IMR-90 (cell line): ENCODE measurements around the gene WDR17. TPM values are rescaled to one million over a fixed set of nuclear protein-coding genes. Genes with fewer than 3 reads are reported as not detected.

Experiments
- ATAC-seq: fragments of 200-7000 bp; cut with Tn5 transposase; 2 replicates; pipeline ENCODE4 v1.9.1; 2020; ENCODE audit warnings: low read depth, mild to moderate bottlenecking, moderate library complexity
- BruUV-seq: library from RNA; stranded (reverse); fragments of 400-500 nt; replicated peaks from 2 replicates; lab custom pipeline; 2021; lab: Mats Ljungman, UMichigan
- CTCF ChIA-PET: fragments of 300-600 bp; formaldehyde crosslinking; extraction: SDS; loops from one replicate; lab custom pipeline; 2021; ENCODE audit warnings: antibody characterized with exemption; lab: Yijun Ruan, JAX
- POLR2A ChIA-PET: fragments of 300-600 bp; sonication (Branson Sonifier 250); formaldehyde crosslinking; loops from one replicate; lab custom pipeline; 2022; ENCODE audit warnings: antibody characterized with exemption; ENCODE audit not compliant: unreplicated experiment; lab: Charles Lee
- DNase-seq: peaks from one replicate; pipeline ENCODE4 v3.0.0; 2013
- H2AFZ ChIP-seq: replicated peaks from 2 replicates; pipeline ENCODE3; 2013; ENCODE audit warnings: low read length, mild to moderate bottlenecking; ENCODE audit not compliant: poor library complexity
- H2AK5ac ChIP-seq: 2 replicates; pipeline ENCODE4 v1.6.1; 2013; ENCODE audit warnings: low read depth, low read length, inconsistent platforms
- H2AK9ac ChIP-seq: replicated peaks from 2 replicates; pipeline ENCODE3; 2013; ENCODE audit warnings: mild to moderate bottlenecking, low read depth, low read length, moderate library complexity; ENCODE audit not compliant: poor library complexity
- H2BK120ac ChIP-seq: 2 replicates; pipeline ENCODE4 v1.6.1; 2013; ENCODE audit warnings: low read depth, low read length, inconsistent platforms
- H2BK15ac ChIP-seq: 3 replicates; pipeline ENCODE4 v1.6.1; 2013; ENCODE audit warnings: low read depth, low read length, inconsistent platforms
- H2BK20ac ChIP-seq: 2 replicates; pipeline ENCODE4 v1.6.1; 2013; ENCODE audit warnings: low read depth, mild to moderate bottlenecking, inconsistent platforms, low read length, moderate library complexity
- H2BK5ac ChIP-seq: 2 replicates; pipeline ENCODE4 v1.6.1; 2013; ENCODE audit warnings: mild to moderate bottlenecking, low read depth, low read length, inconsistent platforms; ENCODE audit not compliant: poor library complexity, severe bottlenecking
- H3K14ac ChIP-seq: replicated peaks from 2 replicates; pipeline ENCODE4 v1.6.1; 2013; ENCODE audit warnings: low read depth, low read length, inconsistent platforms
- H3K18ac ChIP-seq: 2 replicates; pipeline ENCODE4 v1.6.1; 2013; ENCODE audit warnings: low read depth, low read length, control low read depth
- H3K23ac ChIP-seq: 2 replicates; pipeline ENCODE4 v1.6.1; 2013; ENCODE audit warnings: low read depth, low read length, inconsistent platforms
- H3K27ac ChIP-seq: 2 replicates; pipeline ENCODE4 v1.5.1; 2013; ENCODE audit warnings: mild to moderate bottlenecking, control low read depth, low read length; ENCODE audit not compliant: insufficient read depth
- H3K27me3 ChIP-seq: 2 replicates; pipeline ENCODE4 v1.6.1; 2013; ENCODE audit warnings: low read length; ENCODE audit not compliant: control insufficient read depth, insufficient read depth
- H3K36me3 ChIP-seq: 2 replicates; pipeline ENCODE4 v1.6.1; 2013; ENCODE audit warnings: low read length, mixed read lengths; ENCODE audit not compliant: control insufficient read depth, insufficient read depth
- H3K4ac ChIP-seq: 2 replicates; pipeline ENCODE4 v1.6.1; 2013; ENCODE audit warnings: low read depth, low read length, inconsistent platforms
- H3K4me1 ChIP-seq: 2 replicates; pipeline ENCODE4 v1.6.1; 2013; ENCODE audit warnings: low read length, mixed read lengths; ENCODE audit not compliant: control insufficient read depth, insufficient read depth
- H3K4me2 ChIP-seq: 2 replicates; pipeline ENCODE4 v1.6.1; 2013; ENCODE audit warnings: low read depth, mild to moderate bottlenecking, control low read depth, low read length, moderate library complexity
- H3K4me3 ChIP-seq: 2 replicates; pipeline ENCODE4 v1.5.1; 2013; ENCODE audit warnings: low read depth, mild to moderate bottlenecking, control low read depth, low read length, moderate library complexity; ENCODE audit not compliant: insufficient read depth
- H3K56ac ChIP-seq: 2 replicates; pipeline ENCODE4 v1.6.1; 2013; ENCODE audit warnings: low read length, inconsistent platforms; ENCODE audit not compliant: insufficient read depth; ENCODE audit errors: extremely low read depth
- H3K79me1 ChIP-seq, 2 experiments: 2 replicates each; pipeline ENCODE4 v1.6.1; 2013; ENCODE audit warnings: low read length in 2 of 2, inconsistent platforms in 1 of 2, low read depth in 1 of 2
- H3K9ac ChIP-seq: 2 replicates; pipeline ENCODE4 v1.6.1; 2013; ENCODE audit warnings: low read depth, low read length, control low read depth
- H3K9me1 ChIP-seq: 2 replicates; pipeline ENCODE4 v1.6.1; 2013; ENCODE audit warnings: low read length, inconsistent platforms; ENCODE audit not compliant: insufficient read depth
- H3K9me3 ChIP-seq: 2 replicates; pipeline ENCODE4 v1.6.1; 2013; ENCODE audit warnings: low read length; ENCODE audit not compliant: control insufficient read depth, insufficient read depth
- H4K20me1 ChIP-seq: 2 replicates; pipeline ENCODE4 v1.6.1; 2013; ENCODE audit warnings: low read length, inconsistent platforms; ENCODE audit not compliant: insufficient read depth
- H4K5ac ChIP-seq: 2 replicates; pipeline ENCODE4 v1.6.1; 2013; ENCODE audit warnings: mild to moderate bottlenecking, low read depth, low read length, control low read depth
- H4K8ac ChIP-seq, 2 experiments: 2 replicates each; pipeline ENCODE4 v1.6.1; 2013; ENCODE audit warnings: low read depth in 2 of 2, low read length in 2 of 2, control low read depth in 1 of 2, inconsistent platforms in 1 of 2
- H4K91ac ChIP-seq: 2 replicates; pipeline ENCODE4 v1.6.1; 2013; ENCODE audit warnings: low read depth, low read length, inconsistent platforms; ENCODE audit not compliant: insufficient read depth
- BHLHE40 ChIP-seq: fragments of 150-350 bp; IDR thresholded peaks from 2 replicates; pipeline ENCODE4 v1.6.1; 2016; ENCODE audit warnings: mild to moderate bottlenecking, low read depth, low read length
- CEBPB ChIP-seq: IDR thresholded peaks from 2 replicates; pipeline ENCODE4 v1.6.1; 2012; ENCODE audit warnings: low read depth, low read length, improper control_type of control experiment
- CHD1 ChIP-seq: IDR thresholded peaks from 2 replicates; pipeline ENCODE4 v1.6.1; 2012; ENCODE audit warnings: low read depth, low read length, improper control_type of control experiment
- CTCF ChIP-seq: conservative IDR thresholded peaks from 2 replicates; pipeline ENCODE4 v1.5.1; 2012; ENCODE audit warnings: mild to moderate bottlenecking, low read depth, low read length, improper control_type of control experiment
- ELK1 ChIP-seq: fragments of 150-350 bp; IDR thresholded peaks from 2 replicates; pipeline ENCODE4 v1.6.1; 2016; ENCODE audit warnings: low read depth, mild to moderate bottlenecking, low read length, moderate library complexity, borderline replicate concordance
- FOS ChIP-seq: fragments of 150-350 bp; IDR thresholded peaks from 2 replicates; pipeline ENCODE4 v1.6.1; 2016; ENCODE audit warnings: low read depth, low read length
- MAFK ChIP-seq: IDR thresholded peaks from 2 replicates; pipeline ENCODE4 v1.6.1; 2012; ENCODE audit warnings: low read depth, low read length, improper control_type of control experiment
- MAZ ChIP-seq: IDR thresholded peaks from 2 replicates; pipeline ENCODE4 v1.6.1; 2012; ENCODE audit warnings: low read depth, mild to moderate bottlenecking, low read length, improper control_type of control experiment, moderate library complexity, borderline replicate concordance
- MXI1 ChIP-seq: IDR thresholded peaks from 2 replicates; pipeline ENCODE4 v1.6.1; 2012; ENCODE audit warnings: low read depth, mild to moderate bottlenecking, low read length, moderate library complexity, borderline replicate concordance
- NFE2L2 ChIP-seq: fragments of 150-350 bp; IDR thresholded peaks from 2 replicates; pipeline ENCODE4 v1.6.1; 2016; ENCODE audit warnings: low read depth, mild to moderate bottlenecking, low read length
- POLR2A ChIP-seq: IDR thresholded peaks from 2 replicates; pipeline ENCODE4 v1.6.1; 2012; ENCODE audit warnings: mild to moderate bottlenecking, low read depth, low read length
- RAD21 ChIP-seq: IDR thresholded peaks from 2 replicates; pipeline ENCODE4 v1.6.1; 2012; ENCODE audit warnings: low read length, improper control_type of control experiment
- RCOR1 ChIP-seq: IDR thresholded peaks from 2 replicates; pipeline ENCODE4 v1.6.1; 2012; ENCODE audit warnings: mild to moderate bottlenecking, low read length, improper control_type of control experiment; ENCODE audit not compliant: insufficient replicate concordance
- RFX5 ChIP-seq: IDR thresholded peaks from 2 replicates; pipeline ENCODE4 v1.8.0; 2012; ENCODE audit warnings: low read depth, mild to moderate bottlenecking, low read length, moderate library complexity
- SMC3 ChIP-seq: fragments of 150-350 bp; IDR thresholded peaks from 2 replicates; pipeline ENCODE4 v1.6.1; 2016; ENCODE audit warnings: low read depth, mild to moderate bottlenecking, antibody characterized with exemption, low read length, moderate library complexity
- USF2 ChIP-seq: fragments of 150-350 bp; IDR thresholded peaks from 2 replicates; pipeline ENCODE4 v1.6.1; 2017; ENCODE audit warnings: mild to moderate bottlenecking, antibody characterized with exemption, low read length, low read depth
- dilution Hi-C: fragments of 300-500 bp; cut with HindIII; formaldehyde crosslinking; loops from one replicate; pipeline ENCODE4 v1.14.3; 2018; ENCODE audit warnings: low sequenced_read_pairs; ENCODE audit not compliant: unreplicated experiment
- in situ Hi-C: fragments of 300-500 bp; cut with MboI; formaldehyde crosslinking; loops from 3 replicates; pipeline ENCODE4 v1.14.3; 2019; ENCODE audit warnings: low sequenced_read_pairs, inconsistent platforms, mixed read lengths
- intact Hi-C: fragments of 100-400 bp; cut with micrococcal nuclease; formaldehyde crosslinking; loops from 2 replicates; pipeline ENCODE4 v1.10.0; 2022
- polyA plus RNA-seq, 3 experiments: library from polyadenylated mRNA; depleted of rRNA; stranded (reverse); fragments of >200 nt; gene quantifications; 2 replicates each; pipeline ENCODE4 v1.2.3, GENCODE V29; 2012; ENCODE audit warnings: low replicate concordance in 1 of 3
- total RNA-seq: library from RNA; depleted of rRNA; stranded (reverse); fragments of >200 nt; gene quantifications from 2 replicates; pipeline ENCODE4 v1.2.3, GENCODE V29; 2012

WDR17 gene
- total and polyA plus RNA-seq, 2 of the 4 experiments (the other 2 are of a cell fraction) = 0.53 to 0.54 TPM

GRCh38 chr4:176102414-176103063 lies 36.9 kb downstream of the WDR17 start:
- Histone ChIP-seq H3K4ac (no peak overlapping the region), H3K27me3 (no peaks in the 10 kb centered on the region), H2BK15ac (no peak overlapping the region), H2AK5ac (no peak overlapping the region), H4K8ac (no peak overlapping the region), H3K4me3 (no peak overlapping the region), H4K91ac (no peak overlapping the region), H3K27ac (no peak overlapping the region), H3K56ac (no peak overlapping the region), H3K9me3 (peaks cover 2% of the 10 kb centered on the region; the same call in 1 of the 2 replicates), H2BK120ac (no peak overlapping the region), H3K9ac (no peak overlapping the region), H2BK5ac (no peak overlapping the region), H4K5ac (no peak overlapping the region), H2AFZ (no peak overlapping the region), H3K18ac (no peak overlapping the region), H2AK9ac (no peak overlapping the region), H3K79me1 (no peaks in the 10 kb centered on the region), H4K20me1 (no peaks in the 10 kb centered on the region), H3K4me2 (no peak overlapping the region), H2BK20ac (no peak overlapping the region), H3K14ac (no peak overlapping the region), H3K9me1 (no peaks in the 10 kb centered on the region), H3K4me1 (no peaks in the 10 kb centered on the region), H3K23ac (no peak overlapping the region), H3K36me3 (no peaks in the 10 kb centered on the region)
- TF ChIP-seq RAD21 = no peak
- no peak for TF ChIP-seq NFE2L2
- TF ChIP-seq MXI1 = no peak
- no peak for TF ChIP-seq MAZ
- TF ChIP-seq BHLHE40 = no peak
- TF ChIP-seq MAFK = no peak
- TF ChIP-seq RCOR1 = no peak
- TF ChIP-seq CTCF = no peak
- TF ChIP-seq POLR2A = no peak
- TF ChIP-seq RFX5 = no peak
- no peak for TF ChIP-seq CHD1
- TF ChIP-seq SMC3 = no peak
- no peak for TF ChIP-seq USF2
- TF ChIP-seq ELK1 = no peak
- TF ChIP-seq FOS = no peak
- no peak for TF ChIP-seq CEBPB
- POLR2A ChIA-PET = no interaction called here
- no TSS peak for BruUV-seq
- DNase-seq (no peak), ATAC-seq (no peak)
- dilution Hi-C loops = no loop called here
- intact Hi-C loops = no loop called here
- CTCF ChIA-PET = no interaction called here
- in situ Hi-C loops = no loop called here
